Smooth muscle cell (in vitro differentiated cells): ENCODE data around the gene EIF2S1. TPM values are rescaled to one million over a fixed set of nuclear protein-coding genes. Genes with fewer than 3 reads are reported as not detected.
"Not testable (repeated sequence)": the region's sequence is repeated elsewhere in the genome, so short reads cannot be mapped to it uniquely, and the experiment has no call there.

Experiments used
- DNase-seq: peaks from one replicate; lab custom pipeline; 2025; ENCODE audit not compliant: unreplicated experiment; lab: John Stamatoyannopoulos, UW
- H2AFZ ChIP-seq: fragments of 200-600 bp; sonication (generic); 2 replicates; pipeline ENCODE4 v1.6.0; 2016; ENCODE audit warnings: antibody characterized with exemption, low read depth, mild to moderate bottlenecking
- H3F3A ChIP-seq: fragments of 200-600 bp; sonication (generic); 2 replicates; pipeline ENCODE4 v1.6.0; 2017; ENCODE audit warnings: antibody characterized with exemption, low read depth
- H3K27ac ChIP-seq: fragments of 200-600 bp; sonication (generic); 2 replicates; pipeline ENCODE4 v1.5.1; 2016; ENCODE audit warnings: low read depth, mild to moderate bottlenecking
- H3K27me3 ChIP-seq: fragments of 200-600 bp; sonication (generic); 2 replicates; pipeline ENCODE4 v1.6.1; 2016; ENCODE audit warnings: low read depth, mild to moderate bottlenecking
- H3K36me3 ChIP-seq: fragments of 200-600 bp; sonication (generic); 2 replicates; pipeline ENCODE4 v1.5.1; 2016; ENCODE audit warnings: low read depth
- H3K4me1 ChIP-seq: fragments of 200-600 bp; sonication (generic); 2 replicates; pipeline ENCODE4 v1.5.1; 2016; ENCODE audit warnings: low read depth
- H3K4me2 ChIP-seq: fragments of 200-600 bp; sonication (generic); 2 replicates; pipeline ENCODE4 v1.6.0; 2016; ENCODE audit warnings: mild to moderate bottlenecking
- H3K4me3 ChIP-seq: fragments of 200-600 bp; sonication (generic); 2 replicates; pipeline ENCODE4 v1.5.1; 2016; ENCODE audit warnings: mild to moderate bottlenecking
- H3K79me2 ChIP-seq: fragments of 200-600 bp; sonication (generic); 2 replicates; pipeline ENCODE4 v1.6.0; 2016; ENCODE audit warnings: low read depth, mild to moderate bottlenecking
- H3K9ac ChIP-seq: fragments of 200-600 bp; sonication (generic); 2 replicates; pipeline ENCODE4 v1.6.0; 2016; ENCODE audit warnings: low read depth
- H3K9me3 ChIP-seq: fragments of 200-600 bp; sonication (generic); replicated peaks from 2 replicates; pipeline ENCODE4 v1.5.1; 2016; ENCODE audit warnings: low read depth
- H4K20me1 ChIP-seq: fragments of 200-600 bp; sonication (generic); 2 replicates; pipeline ENCODE4 v1.6.0; 2016; ENCODE audit warnings: low read depth
- CTCF ChIP-seq: fragments of 200-600 bp; sonication (generic); IDR thresholded peaks from 2 replicates; pipeline ENCODE4 v1.5.1; 2017; ENCODE audit warnings: borderline replicate concordance, mild to moderate bottlenecking, antibody characterized with exemption; ENCODE audit not compliant: insufficient read depth, poor library complexity, severe bottlenecking
- WGBS: methylation state at CpG from one replicate; pipeline ENCODE4 v1.1.7; 2016; ENCODE audit warnings: low lambda C conversion rate; 5-methylcytosine and 5-hydroxymethylcytosine counted together
- polyA plus RNA-seq: library from polyadenylated mRNA; unstranded; fragments of >200 nt; fragmentation: Nextera tagmentation; extraction: Ambion mirVana; gene quantifications from 2 replicates; pipeline ENCODE4 v1.2.1, GENCODE V29; 2016
- total RNA-seq: library from RNA; depleted of rRNA; stranded (reverse); fragments of >200 nt; gene quantifications from 2 replicates; pipeline ENCODE4 v1.2.3, GENCODE V29; 2014

EIF2S1 gene
- total and polyA plus RNA-seq, 2 experiments from 2014 or later = 121 to 126 TPM

GRCh38 chr14:67405771-67406170 is 45.6 kb downstream of the EIF2S1 start:
- Histone ChIP-seq H3K4me3 (no peak overlapping the region), H3K36me3 (no peaks in the 10 kb centered on the region), H2AFZ (no peak overlapping the region), H3K27ac (no peak overlapping the region), H3K9ac (no peak overlapping the region), H4K20me1 (no peaks in the 10 kb centered on the region), H3K4me1 (no peaks in the 10 kb centered on the region), H3K79me2 (no peaks in the 10 kb centered on the region), H3K27me3 (no peaks in the 10 kb centered on the region), H3K9me3 (no peaks in the 10 kb centered on the region), H3F3A (no peaks in the 10 kb centered on the region), H3K4me2 (no peak overlapping the region)
- 95% methylated on average over 5 of the region's 5 CpGs for WGBS
- no peak for TF ChIP-seq CTCF
- DNase-seq = no peak

GRCh38 chr14:67408122-67408801 is 48.1 kb downstream of the EIF2S1 start:
- H3K9ac ChIP-seq, H2AFZ ChIP-seq, DNase-seq: not testable (repeated sequence)

GRCh38 chr14:67409461-67409860 is 49.3 kb downstream of the EIF2S1 start:
- no peak overlapping the region for H3K9ac ChIP-seq

More at GRCh38 chr14:67408122-67408801, 48.1 kb downstream of the EIF2S1 start:
- not testable (repeated sequence) for H3K79me2 ChIP-seq, H3K4me3 ChIP-seq, H4K20me1 ChIP-seq, H3K36me3 ChIP-seq, H3K27ac ChIP-seq, H3K4me1 ChIP-seq, H3F3A ChIP-seq, H3K4me2 ChIP-seq, H3K27me3 ChIP-seq, H3K9me3 ChIP-seq
- WGBS = 93% methylated on average over 7 of the region's 7 CpGs

GRCh38 chr14:67410313-67410712 is 50.2 kb downstream of the EIF2S1 start:
- Histone ChIP-seq H3K4me1 (peaks cover 3% of the 10 kb centered on the region), H3F3A (no peaks in the 10 kb centered on the region), H3K9ac (no peak overlapping the region), H3K27me3 (no peaks in the 10 kb centered on the region), H3K36me3 (no peaks in the 10 kb centered on the region), H2AFZ (no peak overlapping the region), H3K9me3 (no peaks in the 10 kb centered on the region), H3K79me2 (no peaks in the 10 kb centered on the region), H4K20me1 (no peaks in the 10 kb centered on the region), H3K4me3 (no peak overlapping the region), H3K4me2 (no peak overlapping the region), H3K27ac (no peak overlapping the region)
- 92% methylated on average over 9 of the region's 9 CpGs for WGBS
- DNase-seq = no peak
- no peak for TF ChIP-seq CTCF

More at GRCh38 chr14:67409461-67409860, 49.3 kb downstream of the EIF2S1 start:
- no peaks in the 10 kb centered on the region for H3K9me3 ChIP-seq
- H3K4me2 ChIP-seq = peak overlapping the region; percentile 18
- no peaks in the 10 kb centered on the region for H3F3A ChIP-seq
- H3K27me3 ChIP-seq = no peaks in the 10 kb centered on the region
- DNase-seq = no peak
- peaks cover 3% of the 10 kb centered on the region for H3K4me1 ChIP-seq
- no peak overlapping the region for H3K4me3 ChIP-seq
- TF ChIP-seq CTCF = no peak
- H3K79me2 ChIP-seq = no peaks in the 10 kb centered on the region
- 19% methylated on average over 8 of the region's 8 CpGs for WGBS
- peak overlapping the region; percentile 55 for H2AFZ ChIP-seq
- no peaks in the 10 kb centered on the region for H4K20me1 ChIP-seq
- no peak overlapping the region for H3K27ac ChIP-seq
- H3K36me3 ChIP-seq = no peaks in the 10 kb centered on the region
